ENCODE results near the gene ZDHHC7. TPM values are rescaled to one million over a fixed set of nuclear protein-coding genes. Genes with fewer than 3 reads are reported as not detected.
A peak's percentile ranks its signal among the peaks of the same experiment; 100 is the strongest.

The ZDHHC7 gene
- total and polyA plus RNA-seq, 9 of the 15 experiments (the other 6 are each of a cell fraction or from before 2014, with no cell fraction given), result 1.7 to 49.7 (median 37.4) TPM

DNA sequence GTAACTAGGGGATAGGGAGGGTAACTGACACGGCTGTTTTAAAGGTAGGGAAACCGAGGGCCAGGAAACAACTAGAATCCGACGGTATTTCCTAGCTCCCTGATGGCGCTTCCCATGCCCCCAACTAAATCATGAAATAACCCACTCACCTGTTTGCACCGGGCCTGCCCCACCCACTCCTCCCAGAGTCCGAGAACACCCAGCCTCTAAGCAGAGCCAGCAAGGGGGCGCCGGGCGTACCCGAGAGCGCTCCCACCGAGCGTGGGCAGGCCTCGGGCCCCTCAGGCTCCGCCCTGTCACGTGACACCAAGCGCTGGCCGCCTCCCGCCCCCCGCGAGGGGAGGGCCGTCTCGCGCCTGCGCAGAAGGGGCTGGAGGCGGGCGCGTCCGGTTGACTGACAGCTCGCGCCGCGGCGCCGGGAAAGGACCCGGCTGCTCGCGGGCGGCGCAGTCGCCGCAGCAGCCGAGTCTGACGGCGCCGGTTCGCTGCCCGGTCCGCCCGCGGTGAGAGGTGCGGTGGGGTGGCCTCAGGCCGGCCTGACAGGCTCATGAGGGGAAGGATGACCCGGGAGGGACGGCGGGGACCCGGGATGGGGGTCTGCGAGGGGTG lies 16.1 kb upstream of the ZDHHC7 start, which contains the start of gene KIAA0513 (continued):
- TF ChIP-seq ZNF175 (CRISPR knock-in tag; IDR thresholded peaks at IDR 0.05; ENCODE audit: low read depth) (0 out of 2 replicates have a peak, but pooled peaks have one; percentile 70), TFAM (CRISPR knock-in tag; conservative IDR thresholded peaks at IDR 0.05) (no peak), SLC30A9 (CRISPR knock-in tag; IDR thresholded peaks at IDR 0.05) (no peak), NEUROD1 (IDR thresholded peaks at IDR 0.05; ENCODE audit: borderline replicate concordance, low read depth, low read length, partially characterized antibody) (peak; percentile 65), RAD21 (CRISPR knock-in tag; conservative IDR thresholded peaks at IDR 0.05 in 1 of 2, IDR thresholded peaks at IDR 0.05 in 1 of 2) (peak; percentile 38 to 47; a peak in 3 of 4 replicates), NFIX (CRISPR knock-in tag; IDR thresholded peaks at IDR 0.05; ENCODE audit: low read depth) (no peak), ZBTB12 (CRISPR knock-in tag; IDR thresholded peaks at IDR 0.05) (no peak), SMC3 (conservative IDR thresholded peaks at IDR 0.05; ENCODE audit: insufficient read depth, low read depth, low read length) (peak; percentile 29; the same call in 1 of the 2 replicates), FOSL1 (tag; conservative IDR thresholded peaks at IDR 0.05) (0 out of 2 replicates have a peak, but pooled peaks have one; percentile 25), TBP (optimal IDR thresholded peaks at IDR 0.05; ENCODE audit: low read depth, low read length) (peak; percentile 55), DNMT1 (IDR thresholded peaks at IDR 0.05) (no peak), ZNF75A (CRISPR knock-in tag; IDR thresholded peaks at IDR 0.05) (no peak), TBL1XR1 (IDR thresholded peaks at IDR 0.05; ENCODE audit: low read length in 2 of 2) (peak in 1 of 2 experiments; percentile 66; a peak in 1 of 4 replicates), PKNOX1 (IDR thresholded peaks at IDR 0.05) (peak; percentile 98), ZNF766 (CRISPR knock-in tag; conservative IDR thresholded peaks at IDR 0.05) (no peak), SP2 (IDR thresholded peaks at IDR 0.05; ENCODE audit: extremely low read depth, low read depth, low read length, poor library complexity, severe bottlenecking) (no peak), SREBF1 (IDR thresholded peaks at IDR 0.05; ENCODE audit: borderline replicate concordance, low read depth, low read length) (peak; percentile 67; the same call in 1 of the 2 replicates), USF2 (CRISPR knock-in tag; IDR thresholded peaks at IDR 0.05) (peak; percentile 97), SMARCB1 (IDR thresholded peaks at IDR 0.05; ENCODE audit: insufficient read length, low read depth) (no peak), XRCC4 (IDR thresholded peaks at IDR 0.05; ENCODE audit: extremely low read depth, insufficient read depth, insufficient read length) (no peak), ARID2 (IDR thresholded peaks at IDR 0.05) (no peak; the same call in 1 of the 2 replicates), ZNF696 (CRISPR knock-in tag; conservative IDR thresholded peaks at IDR 0.05) (no peak)
- TF ChIP-seq, protein P1, sequence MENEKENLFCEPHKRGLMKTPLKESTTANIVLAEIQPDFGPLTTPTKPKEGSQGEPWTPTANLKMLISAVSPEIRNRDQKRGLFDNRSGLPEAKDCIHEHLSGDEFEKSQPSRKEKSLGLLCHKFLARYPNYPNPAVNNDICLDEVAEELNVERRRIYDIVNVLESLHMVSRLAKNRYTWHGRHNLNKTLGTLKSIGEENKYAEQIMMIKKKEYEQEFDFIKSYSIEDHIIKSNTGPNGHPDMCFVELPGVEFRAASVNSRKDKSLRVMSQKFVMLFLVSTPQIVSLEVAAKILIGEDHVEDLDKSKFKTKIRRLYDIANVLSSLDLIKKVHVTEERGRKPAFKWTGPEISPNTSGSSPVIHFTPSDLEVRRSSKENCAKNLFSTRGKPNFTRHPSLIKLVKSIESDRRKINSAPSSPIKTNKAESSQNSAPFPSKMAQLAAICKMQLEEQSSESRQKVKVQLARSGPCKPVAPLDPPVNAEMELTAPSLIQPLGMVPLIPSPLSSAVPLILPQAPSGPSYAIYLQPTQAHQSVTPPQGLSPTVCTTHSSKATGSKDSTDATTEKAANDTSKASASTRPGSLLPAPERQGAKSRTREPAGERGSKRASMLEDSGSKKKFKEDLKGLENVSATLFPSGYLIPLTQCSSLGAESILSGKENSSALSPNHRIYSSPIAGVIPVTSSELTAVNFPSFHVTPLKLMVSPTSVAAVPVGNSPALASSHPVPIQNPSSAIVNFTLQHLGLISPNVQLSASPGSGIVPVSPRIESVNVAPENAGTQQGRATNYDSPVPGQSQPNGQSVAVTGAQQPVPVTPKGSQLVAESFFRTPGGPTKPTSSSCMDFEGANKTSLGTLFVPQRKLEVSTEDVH (IDR thresholded peaks at IDR 0.05; ENCODE audit: low read depth, partially characterized antibody), result no peak

Measured in K562 (cell line).